ENCODE data around the gene PVALB.

The PVALB gene

GRCh38 chr22:36809351-36809750, 7.5 kb downstream of the PVALB start:
- DNase-seq = no peak

DNA sequence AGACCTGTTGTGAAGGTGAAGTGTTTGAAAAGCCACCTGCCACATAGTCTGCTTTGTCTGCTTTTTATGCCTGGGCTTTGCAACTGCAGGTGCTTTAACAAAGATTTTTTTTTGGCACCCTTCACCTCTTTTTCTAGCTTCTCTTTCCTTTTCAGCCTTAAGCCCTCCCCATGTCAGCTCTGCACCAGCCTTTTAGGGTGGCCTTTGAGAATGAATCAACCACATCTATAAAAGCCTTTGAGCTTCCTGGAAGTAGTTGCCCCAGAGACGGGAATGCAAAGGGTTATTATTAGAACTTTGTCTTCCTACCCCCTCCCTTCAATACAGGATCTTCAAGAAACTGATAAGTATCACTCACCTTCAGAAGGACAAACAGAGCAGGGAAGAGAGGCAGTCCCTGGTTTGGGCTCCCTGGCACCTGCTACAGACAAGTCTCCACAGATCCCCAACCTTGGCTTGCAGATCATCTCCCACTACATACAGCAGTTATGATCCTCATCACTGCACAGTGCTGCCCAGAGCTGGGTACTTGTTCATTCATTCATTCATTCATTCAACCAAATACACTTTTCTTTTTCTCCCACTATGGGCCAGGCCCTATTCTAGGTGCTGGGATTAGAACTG, 8.0 kb downstream of the PVALB start:
- DNase-seq = no peak

- DNase-seq = no peak
Measured at GRCh38 chr22:36807627-36808026, 9.2 kb downstream of the PVALB start.

- no peak for DNase-seq
Measured at GRCh38 chr22:36806835-36807234, 10.0 kb downstream of the PVALB start.

DNA sequence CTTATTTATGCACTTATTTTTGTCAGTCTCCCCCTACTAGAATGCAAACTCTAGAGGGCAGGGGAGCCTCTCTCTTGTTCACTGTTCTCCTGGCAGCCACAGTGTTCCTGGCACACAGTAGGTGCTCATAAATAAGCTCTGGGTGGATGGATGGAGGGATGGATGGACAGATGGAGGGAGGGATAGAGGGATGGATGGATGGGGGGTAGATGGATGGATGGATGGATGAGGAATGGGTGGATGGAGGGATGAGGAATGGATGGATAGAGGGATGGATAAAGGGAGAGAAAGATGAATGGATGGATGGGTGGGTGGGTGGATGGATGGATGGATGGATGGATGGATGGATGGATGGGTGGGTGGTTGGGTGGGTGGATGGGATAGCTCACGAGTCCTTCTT, 13.5 kb downstream of the PVALB start:
- DNase-seq = no peak

- no peak for DNase-seq
Measured at GRCh38 chr22:36798674-36799066, 18.2 kb downstream of the PVALB start.

GRCh38 chr22:36797911-36798673, 18.7 kb downstream of the PVALB start:
- no peak for DNase-seq

DNA sequence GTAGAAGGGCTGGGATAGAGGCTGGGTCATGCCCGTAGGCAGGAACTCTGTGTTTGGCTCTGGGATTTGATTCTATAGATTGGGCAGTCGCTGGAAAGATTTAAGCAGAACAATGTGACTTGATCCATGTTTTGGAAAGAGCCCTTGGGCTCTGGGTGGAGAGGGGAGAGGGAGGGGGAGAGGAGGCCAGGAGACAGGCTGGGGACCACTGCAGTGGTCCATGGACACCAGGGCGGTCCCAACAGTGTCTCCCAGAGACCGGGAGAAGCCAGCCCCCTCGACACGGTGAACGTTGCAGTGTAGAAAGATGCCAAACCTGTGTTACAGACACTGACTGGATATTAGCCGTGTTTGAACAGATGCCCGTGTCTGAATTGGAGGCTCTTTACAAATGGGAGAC, 19.5 kb downstream of the PVALB start:
- no peak for DNase-seq

GRCh38 chr22:36796552-36797175, 20.2 kb downstream of the PVALB start:
- DNase-seq = no peak

- DNase-seq = no peak
Measured at GRCh38 chr22:36795633-36796032, 21.2 kb downstream of the PVALB start.

DNA sequence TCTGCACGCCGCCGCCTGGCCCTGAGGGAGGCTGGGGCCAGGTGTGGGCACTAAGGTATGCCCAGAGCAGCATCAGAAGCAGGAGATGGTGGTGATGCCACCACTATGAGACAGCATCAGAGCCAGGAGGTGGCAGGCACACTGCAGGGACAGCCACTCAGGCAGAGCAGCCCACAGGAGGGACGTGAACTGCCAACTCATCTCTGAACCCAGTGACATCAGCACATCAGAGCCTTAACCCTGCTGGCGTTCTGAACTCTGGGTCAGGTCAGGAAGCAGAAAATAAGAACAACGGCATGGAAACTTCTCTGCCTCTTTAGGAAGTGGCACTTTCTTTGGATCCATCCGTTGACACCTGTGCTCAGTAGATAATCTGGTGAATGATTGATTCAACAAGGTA, 26.2 kb downstream of the PVALB start:
- no peak for DNase-seq

DNA sequence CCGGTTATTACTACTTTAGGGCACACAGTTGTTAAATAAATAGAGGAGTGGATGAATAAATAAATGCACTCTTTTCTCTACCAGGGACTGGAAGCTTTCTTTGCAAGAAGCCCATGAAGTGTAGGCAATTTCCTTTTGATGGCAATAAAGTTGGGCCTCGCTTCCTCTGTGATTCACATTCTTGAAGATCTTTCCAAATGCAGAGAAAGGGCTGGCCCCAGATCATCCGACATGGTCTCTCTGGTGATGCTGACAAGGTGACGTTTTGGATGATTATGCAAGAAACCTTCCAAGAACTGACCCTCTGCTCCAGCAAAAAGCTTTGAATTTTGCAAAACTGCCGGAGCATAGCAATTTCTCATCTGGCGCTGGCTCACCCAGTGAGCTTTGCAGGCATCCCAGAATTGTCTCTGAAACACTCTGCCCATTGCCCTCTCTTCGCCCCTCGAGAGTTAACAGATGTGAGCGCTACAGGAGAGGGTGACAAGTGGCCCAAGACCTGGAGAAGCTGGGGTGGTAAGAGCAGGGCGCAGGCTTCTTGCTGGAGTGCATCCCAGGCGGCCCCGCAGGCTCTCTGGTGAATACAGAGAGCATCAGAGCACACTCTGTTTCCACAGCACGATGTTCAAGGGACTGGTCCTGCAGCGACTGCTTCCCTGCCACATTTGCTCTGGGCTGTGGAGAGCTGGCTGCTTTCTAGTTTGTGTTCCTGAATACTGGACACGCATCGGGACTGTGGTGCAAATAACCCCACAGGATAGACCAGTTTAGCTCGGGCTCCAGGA, 29.4 kb downstream of the PVALB start:
- DNase-seq = no peak

GRCh38 chr22:36783743-36784142, 33.1 kb downstream of the PVALB start:
- DNase-seq = no peak

- peak; percentile 65 for DNase-seq
Measured at GRCh38 chr22:36781656-36782627, 34.9 kb downstream of the PVALB start.

DNA sequence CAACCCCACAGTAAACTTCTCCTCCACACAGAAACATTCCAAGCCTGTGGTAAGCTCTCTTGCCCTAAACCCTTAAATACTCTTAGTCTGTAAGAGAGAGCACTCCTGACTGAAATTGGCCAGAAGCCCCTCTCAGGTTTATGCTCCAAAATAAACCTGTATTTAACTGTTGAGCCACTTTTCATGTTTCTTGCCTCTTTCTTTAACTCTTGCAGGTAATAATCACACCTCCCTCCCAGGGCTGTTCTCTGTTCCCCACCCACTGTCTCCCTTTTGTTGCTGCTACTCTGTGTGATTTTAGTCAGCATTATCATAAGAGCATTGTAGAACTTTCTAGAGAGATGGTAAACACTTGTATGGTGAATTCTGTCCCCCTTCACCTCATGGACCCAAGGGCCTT, 38.8 kb downstream of the PVALB start:
- no peak for DNase-seq

DNA sequence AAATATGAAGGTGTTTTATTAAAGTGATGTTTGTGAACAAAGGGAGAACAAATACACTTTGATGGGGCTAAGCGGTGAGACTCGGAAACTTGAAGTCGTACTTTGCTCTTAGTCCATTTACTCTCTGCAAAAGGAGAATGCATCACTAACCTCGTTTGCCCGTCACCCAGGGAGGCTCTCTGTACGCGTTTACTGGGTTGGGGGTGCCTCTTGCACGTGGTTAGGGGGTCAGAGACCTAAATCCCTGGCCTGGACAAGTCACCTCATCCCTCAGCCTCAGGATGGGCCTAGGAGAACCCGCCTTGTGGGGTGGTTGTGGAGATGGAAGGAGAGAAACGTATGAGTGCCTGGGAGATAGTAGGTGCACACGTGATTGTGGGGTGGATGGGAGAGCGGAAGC, 40.1 kb downstream of the PVALB start:
- no peak for DNase-seq

- DNase-seq = peak; percentile 100
Measured at GRCh38 chr22:36775964-36776669, 40.7 kb downstream of the PVALB start, which contains the start of gene IFT27. IFT27 (minus strand) TSS chr22:36776119; CDS start chr22:36775707, 412 bp downstream.

- no peak for DNase-seq
Measured at GRCh38 chr22:36775586-36775963, 41.3 kb downstream of the PVALB start.

GRCh38 chr22:36773935-36774334, 42.9 kb downstream of the PVALB start:
- no peak for DNase-seq

DNA sequence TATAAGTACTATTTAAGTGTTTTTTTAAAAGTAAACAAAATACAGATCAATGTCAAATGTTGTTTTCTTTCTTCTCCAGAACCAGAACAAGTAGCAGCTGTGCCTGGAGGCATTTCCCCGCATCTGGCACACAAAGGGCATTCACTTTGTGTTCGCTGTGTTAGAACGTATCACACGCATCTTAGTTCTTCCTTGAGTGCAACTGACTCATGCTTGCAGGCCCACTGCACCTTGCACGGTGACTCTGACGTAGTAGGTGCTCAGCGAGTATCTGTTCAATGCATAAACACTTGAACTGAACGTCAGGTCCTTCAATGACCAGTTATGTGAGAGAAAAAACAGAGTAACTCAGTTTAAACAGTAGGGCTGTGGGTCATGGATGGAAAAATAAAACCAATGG, 44.4 kb downstream of the PVALB start:
- no peak for DNase-seq

GRCh38 chr22:36771356-36772063, 45.3 kb downstream of the PVALB start:
- DNase-seq = no peak
